ENCODE results near the gene GARS1.

DNA sequence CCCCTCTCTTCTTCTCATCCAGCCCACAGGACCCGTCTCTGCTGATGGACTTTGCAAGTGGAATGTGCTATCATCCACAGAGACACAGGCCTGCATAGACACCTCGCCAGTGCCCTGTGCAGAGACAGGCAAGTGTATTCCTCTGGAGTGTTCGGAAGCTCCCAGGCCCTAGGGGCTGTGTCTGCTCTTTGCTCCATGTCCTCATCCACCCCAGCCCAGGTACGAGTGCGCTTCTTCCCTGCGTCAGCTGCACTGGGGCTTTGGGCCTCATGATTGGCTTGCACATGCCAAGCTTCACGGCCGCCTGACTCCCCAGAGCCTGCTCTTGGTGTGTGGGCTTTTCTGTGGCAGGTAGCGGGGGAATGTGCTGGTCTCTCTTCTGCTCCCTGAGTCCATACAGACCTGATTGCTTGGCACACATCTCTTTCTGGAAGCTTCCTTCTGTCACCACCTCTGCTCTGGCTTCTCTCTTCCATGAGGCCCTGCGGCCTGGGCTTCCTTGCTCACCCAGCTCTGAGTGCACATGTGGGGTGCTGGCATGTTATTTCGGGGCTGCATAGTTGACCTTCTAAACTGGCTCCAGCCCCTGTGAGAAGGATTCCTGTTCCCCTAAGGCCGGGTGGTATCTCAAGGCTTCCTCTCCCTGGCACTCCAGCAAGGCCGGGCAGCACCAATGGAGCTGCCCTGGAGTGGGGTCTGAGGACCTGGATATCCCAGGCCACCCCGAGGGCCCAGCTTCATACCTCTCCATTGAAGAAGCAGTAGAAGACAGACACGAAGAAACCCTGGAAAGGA, 59.8 kb downstream of the GARS1 start:
- TF ChIP-seq, protein P1, sequence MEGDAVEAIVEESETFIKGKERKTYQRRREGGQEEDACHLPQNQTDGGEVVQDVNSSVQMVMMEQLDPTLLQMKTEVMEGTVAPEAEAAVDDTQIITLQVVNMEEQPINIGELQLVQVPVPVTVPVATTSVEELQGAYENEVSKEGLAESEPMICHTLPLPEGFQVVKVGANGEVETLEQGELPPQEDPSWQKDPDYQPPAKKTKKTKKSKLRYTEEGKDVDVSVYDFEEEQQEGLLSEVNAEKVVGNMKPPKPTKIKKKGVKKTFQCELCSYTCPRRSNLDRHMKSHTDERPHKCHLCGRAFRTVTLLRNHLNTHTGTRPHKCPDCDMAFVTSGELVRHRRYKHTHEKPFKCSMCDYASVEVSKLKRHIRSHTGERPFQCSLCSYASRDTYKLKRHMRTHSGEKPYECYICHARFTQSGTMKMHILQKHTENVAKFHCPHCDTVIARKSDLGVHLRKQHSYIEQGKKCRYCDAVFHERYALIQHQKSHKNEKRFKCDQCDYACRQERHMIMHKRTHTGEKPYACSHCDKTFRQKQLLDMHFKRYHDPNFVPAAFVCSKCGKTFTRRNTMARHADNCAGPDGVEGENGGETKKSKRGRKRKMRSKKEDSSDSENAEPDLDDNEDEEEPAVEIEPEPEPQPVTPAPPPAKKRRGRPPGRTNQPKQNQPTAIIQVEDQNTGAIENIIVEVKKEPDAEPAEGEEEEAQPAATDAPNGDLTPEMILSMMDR (conservative IDR thresholded peaks at IDR 0.05; ENCODE audit: low read length), result no peak
- TF ChIP-seq EZH2phosphoT487 (IDR thresholded peaks at IDR 0.05; ENCODE audit: borderline replicate concordance), result no peak
